A549 treated with CpdA at 1 μM for 4 hours (cell line): ENCODE data around the gene USB1. TPM values are rescaled to one million over a fixed set of nuclear protein-coding genes. Genes with fewer than 3 reads are reported as not detected.

Experiments
- total RNA-seq: library from RNA; stranded (reverse); fragments of 200-300 nt; extraction: Qiagen RNA extraction; gene quantifications from 5 replicates; pipeline ENCODE4 v1.2.3, GENCODE V29; 2022; ENCODE audit warnings: low read depth

The USB1 gene
- 96.6 to 105 TPM (median 101 TPM) in 5 replicates for total RNA-seq

GRCh38 chr16:58000706-58001676 lies at the start of gene USB1:
Gene USB1 (plus strand): TSS chr16:58001407. CDS start chr16:58001484, 77 bp downstream.

GRCh38 chr16:57970970-57971369 lies 30.2 kb upstream of the USB1 start, which contains the start of gene CNGB1:
Gene CNGB1 (minus strand): TSS chr16:57971128. CDS start chr16:57967286, 3,842 bp downstream.

GRCh38 chr16:57999971-58000705 lies 1.1 kb upstream of the USB1 start, which contains the start of gene ZNF319:
Gene ZNF319 (minus strand): TSS chr16:58000672. CDS start chr16:57998265, 2,407 bp downstream.

GRCh38 chr16:58025351-58026138 lies 24.3 kb downstream of the USB1 start, which contains the start of gene MMP15:
Gene MMP15 (plus strand): TSS chr16:58025754. CDS start chr16:58026351, 597 bp downstream.

Other genes with a start within 250 kb of the USB1 start
- gene KIFC3, start 198.9 kb upstream of the USB1 start, total RNA-seq, result 163 to 215 TPM (median 196 TPM) in 5 replicates
- gene CNGB1, start 30.3 kb upstream of the USB1 start, total RNA-seq, result 0.07 to 0.38 TPM (median 0.12 TPM) in 5 replicates
- 14.0 to 20.5 TPM (median 18.2 TPM) in 5 replicates for gene ZNF319, start 735 bp upstream of the USB1 start, total RNA-seq
- gene MMP15, start 24.3 kb downstream of the USB1 start, total RNA-seq, result 13.7 to 21.8 TPM (median 19.8 TPM) in 5 replicates
- 54.5 to 58.4 TPM (median 57.4 TPM) in 5 replicates for gene CFAP20, start 128.0 kb downstream of the USB1 start, total RNA-seq
- gene CSNK2A2, start 196.7 kb downstream of the USB1 start, total RNA-seq, result 53.0 to 70.0 TPM (median 58.1 TPM) in 5 replicates